Parietal lobe (tissue), 1 donor: ENCODE data around the gene NOXA1. TPM values are rescaled to one million over a fixed set of nuclear protein-coding genes. Genes with fewer than 3 reads are reported as not detected.

ENCODE experiments used
- total RNA-seq: library from RNA; depleted of rRNA; stranded (reverse); fragments of >200 nt; gene quantifications from one replicate; pipeline ENCODE4 v1.2.3, GENCODE V29; 2014

NOXA1 gene
- 2.5 TPM for total RNA-seq

DNA sequence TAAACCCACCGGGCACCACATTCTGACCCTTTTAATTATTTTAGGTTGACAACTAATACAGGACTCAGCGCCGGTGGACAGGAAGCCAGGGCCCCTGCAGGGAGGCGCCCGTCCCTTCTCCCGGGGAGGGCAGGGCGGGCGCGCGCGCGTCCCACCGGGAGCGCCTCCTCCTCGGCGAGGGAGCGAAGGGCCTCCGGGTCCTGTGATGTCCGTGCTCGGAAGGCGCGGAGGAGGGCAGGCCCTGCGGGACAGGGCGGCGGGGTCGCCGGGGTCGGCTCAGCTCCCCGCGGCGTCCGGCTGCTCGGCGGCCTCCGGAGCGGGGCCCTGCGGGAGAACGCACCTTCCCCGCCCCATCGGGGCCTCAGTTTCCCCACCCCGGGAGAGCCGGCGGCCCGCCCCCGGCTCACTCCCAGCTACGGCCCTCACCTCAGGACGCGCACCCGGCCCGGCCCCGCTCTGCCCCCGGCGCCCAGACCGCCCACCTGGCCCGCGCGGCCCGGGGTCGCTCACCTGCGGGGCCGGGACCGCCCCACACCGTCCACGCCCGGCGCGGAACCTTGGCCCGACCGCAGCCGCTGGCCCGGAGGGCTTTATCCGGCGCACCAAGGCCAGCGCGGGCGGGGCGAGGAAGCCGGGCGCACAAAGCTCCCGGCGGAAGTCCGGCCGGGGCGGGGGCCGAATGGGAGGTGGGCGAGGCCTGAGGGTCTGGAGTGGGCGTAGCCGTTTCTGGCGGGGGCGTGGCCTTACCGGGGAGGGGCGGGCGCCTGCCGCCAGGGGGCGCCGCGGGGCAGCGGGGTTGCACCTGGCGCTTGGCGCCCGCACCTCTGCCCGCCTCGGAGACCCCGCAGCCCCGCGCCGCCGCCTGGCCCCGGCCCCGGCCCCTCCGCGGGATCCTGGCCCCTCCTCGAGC lies at the start of gene NOXA1, which contains the start of gene EXD3:
TSS of gene NOXA1 (plus strand) at position 790 of the 910 bp plus-strand sequence. CDS start 137 bp downstream, outside the sequence.
TSS of gene EXD3 (minus strand) at position 559 of the 910 bp plus-strand sequence. CDS start 27,805 bp downstream, outside the sequence.

GRCh38 chr9:137441289-137441934 lies 18.2 kb downstream of the NOXA1 start, which contains the start of gene ENTPD8:
Gene ENTPD8, minus strand, starts transcription at chr9:137441357. Its CDS starts 3,072 bp downstream, at chr9:137438285.

GRCh38 chr9:137459152-137459600 lies 36.0 kb downstream of the NOXA1 start, which contains the start of gene NSMF:
Gene NSMF, minus strand, starts transcription at chr9:137459334. Its CDS starts 232 bp downstream, at chr9:137459102.

Other genes with a start within 250 kb of the NOXA1 start
- 39.1 TPM for gene ANAPC2, start 234.8 kb upstream of the NOXA1 start, total RNA-seq
- 21.3 TPM for gene SSNA1, start 234.7 kb upstream of the NOXA1 start, total RNA-seq
- 7.5 TPM for gene TPRN, start 222.7 kb upstream of the NOXA1 start, total RNA-seq
- gene TMEM203, start 217.7 kb upstream of the NOXA1 start, total RNA-seq = 31.6 TPM
- 6.9 TPM for gene NDOR1, start 217.7 kb upstream of the NOXA1 start, total RNA-seq
- 1.9 TPM for gene RNF208, start 201.2 kb upstream of the NOXA1 start, total RNA-seq
- gene CYSRT1, start 198.2 kb upstream of the NOXA1 start, total RNA-seq = not detected
- not detected for gene RNF224, start 195.9 kb upstream of the NOXA1 start, total RNA-seq
- not detected for gene SLC34A3, start 192.5 kb upstream of the NOXA1 start, total RNA-seq
- 88.9 TPM for gene TUBB4B, start 182.1 kb upstream of the NOXA1 start, total RNA-seq
- not detected for gene STPG3, start 172.1 kb upstream of the NOXA1 start, total RNA-seq
- 34.4 TPM for gene NELFB, start 168.1 kb upstream of the NOXA1 start, total RNA-seq
- 0.31 TPM for gene TOR4A, start 145.7 kb upstream of the NOXA1 start, total RNA-seq
- gene NRARP, start 121.1 kb upstream of the NOXA1 start, total RNA-seq = 5.0 TPM
- gene EXD3, start 231 bp upstream of the NOXA1 start, total RNA-seq = 36.9 TPM
- gene ENTPD8, start 18.0 kb downstream of the NOXA1 start, total RNA-seq = not detected
- 66.7 TPM for gene NSMF, start 35.9 kb downstream of the NOXA1 start, total RNA-seq
- gene PNPLA7, start 127.0 kb downstream of the NOXA1 start, total RNA-seq = 3.8 TPM
- gene MRPL41, start 128.5 kb downstream of the NOXA1 start, total RNA-seq = 19.7 TPM
- 49.1 TPM for gene DPH7, start 155.5 kb downstream of the NOXA1 start, total RNA-seq
- 20.7 TPM for gene ZMYND19, start 167.1 kb downstream of the NOXA1 start, total RNA-seq
- gene ARRDC1, start 182.3 kb downstream of the NOXA1 start, total RNA-seq = 42.9 TPM
- 128 TPM for gene EHMT1, start 195.6 kb downstream of the NOXA1 start, total RNA-seq